A549 (cell line): ENCODE results near the gene PGGT1B. TPM values are rescaled to one million over a fixed set of nuclear protein-coding genes. Genes with fewer than 3 reads are reported as not detected.
A peak's percentile ranks its signal among the peaks of the same experiment; 100 is the strongest.

ENCODE experiments used
- ATAC-seq, 2 experiments: fragments of 200-7000 bp in 1 of 2; fragments of >200 bp in 1 of 2; cut with Nextera tagmentation in 1 of 2; cut with Tn5 transposase in 1 of 2; 3 replicates each; pipeline versions ENCODE4 v1.8.0 to v1.9.1; 2018 to 2020; ENCODE audit warnings: mild to moderate bottlenecking in 1 of 2, moderate library complexity in 1 of 2
- CTCF ChIA-PET: fragments of 300-600 bp; sonication (Branson Sonifier 250); formaldehyde crosslinking; extraction: SDS; loops from one replicate; lab custom pipeline; 2021; ENCODE audit warnings: antibody characterized with exemption, inconsistent platforms; lab: Yijun Ruan, JAX
- POLR2A ChIA-PET: fragments of 350-600 bp; formaldehyde crosslinking; extraction: SDS; loops from one replicate; lab custom pipeline; 2021; ENCODE audit warnings: antibody characterized with exemption, inconsistent platforms; lab: Yijun Ruan, JAX
- DNase-seq, 2 experiments: peaks; one replicate each; pipeline versions ENCODE4 v3.0.0 to v3.0.0-alpha.2; 2011 to 2016; ENCODE audit warnings: low read depth in 1 of 2, low spot score in 1 of 2
- FAIRE-seq: peaks from 2 replicates; lab custom pipeline; 2011; peaks lifted over from hg19 to GRCh38; lab: Jason Lieb, UNC
- H3K27ac ChIP-seq, 2 experiments: fragments of >200 bp; sonication (Bioruptor Twin); formaldehyde crosslinking; 3 replicates each; pipeline ENCODE4 v1.5.1; 2016 to 2017
- H3K4me1 ChIP-seq: fragments of >200 bp; sonication (Bioruptor Twin); formaldehyde crosslinking; 3 replicates; pipeline ENCODE4 v1.6.1; 2016
- H3K4me2 ChIP-seq: fragments of >200 bp; sonication (Bioruptor Twin); formaldehyde crosslinking; 3 replicates; pipeline ENCODE4 v1.6.1; 2016
- H3K4me3 ChIP-seq: fragments of >200 bp; sonication (Bioruptor Twin); formaldehyde crosslinking; 3 replicates; pipeline ENCODE4 v1.5.1; 2016
- H3K9me3 ChIP-seq: fragments of >200 bp; sonication (Bioruptor Twin); formaldehyde crosslinking; 3 replicates; pipeline ENCODE4 v1.6.1; 2016
- CEBPB ChIP-seq, 2 experiments: fragments of >200 bp in 1 of 2; sonication (Bioruptor Twin) in 1 of 2; formaldehyde crosslinking in 1 of 2; IDR thresholded peaks; 2 replicates each; pipeline ENCODE4 v1.6.1; 2012 to 2016
- CHD4 ChIP-seq: fragments of 200-600 bp; sonication (generic); IDR thresholded peaks from 2 replicates; pipeline ENCODE4 v1.6.1; 2016; ENCODE audit warnings: antibody characterized with exemption, mild to moderate bottlenecking, borderline replicate concordance
- EHF ChIP-seq: fragments of 250-450 bp; sonication (Bioruptor Pico); IDR thresholded peaks from 2 replicates; pipeline ENCODE4 v1.5.0; 2020; ENCODE audit warnings: mild to moderate bottlenecking
- FOSL2 ChIP-seq, 2 experiments: fragments of 450-650 bp in 1 of 2; fragments of >200 bp in 1 of 2; sonication (Bioruptor Twin) in 1 of 2; formaldehyde crosslinking; IDR thresholded peaks; 2 replicates each; pipeline versions ENCODE4 v1.5.0 to v1.6.1; 2016 to 2020; ENCODE audit warnings: mild to moderate bottlenecking in 1 of 2, moderate library complexity in 1 of 2
- FOXS1 ChIP-seq: fragments of 250-450 bp; sonication (Bioruptor Pico); IDR thresholded peaks from 2 replicates; pipeline ENCODE4 v1.5.0; 2020; ENCODE audit warnings: mild to moderate bottlenecking, moderate library complexity
- HDAC2 ChIP-seq: fragments of 200-600 bp; sonication (generic); IDR thresholded peaks from 2 replicates; pipeline ENCODE4 v1.6.1; 2016
- HEYL ChIP-seq: fragments of 250-450 bp; sonication (Bioruptor Pico); IDR thresholded peaks from 2 replicates; pipeline ENCODE4 v1.8.0; 2021; ENCODE audit warnings: mild to moderate bottlenecking, moderate library complexity
- HOXB13 ChIP-seq: fragments of 250-450 bp; sonication (Bioruptor Pico); IDR thresholded peaks from 2 replicates; pipeline ENCODE4 v1.5.0; 2020; ENCODE audit warnings: low read depth, mild to moderate bottlenecking, moderate library complexity
- JUNB ChIP-seq: fragments of >200 bp; sonication (Bioruptor Twin); formaldehyde crosslinking; IDR thresholded peaks from 2 replicates; pipeline ENCODE4 v1.6.1; 2016
- MAFK ChIP-seq: fragments of 450-650 bp; IDR thresholded peaks from 2 replicates; pipeline ENCODE4 v1.6.1; 2014; ENCODE audit not compliant: partially characterized antibody
- NFE2L2 ChIP-seq: fragments of 150-350 bp; conservative IDR thresholded peaks from 2 replicates; pipeline ENCODE4 v1.6.1; 2014; ENCODE audit warnings: low read length
- NPAS2 ChIP-seq: fragments of 250-450 bp; sonication (Bioruptor Pico); IDR thresholded peaks from 2 replicates; pipeline ENCODE4 v1.8.0; 2022; ENCODE audit warnings: mild to moderate bottlenecking, moderate library complexity, borderline replicate concordance
- PHF8 ChIP-seq: fragments of 200-600 bp; sonication (generic); IDR thresholded peaks from 2 replicates; pipeline ENCODE4 v1.6.1; 2016; ENCODE audit warnings: low read depth, mild to moderate bottlenecking, antibody characterized with exemption, moderate library complexity, borderline replicate concordance
- POLR2AphosphoS2 ChIP-seq: conservative IDR thresholded peaks from 2 replicates; pipeline ENCODE4 v1.6.1; 2012; ENCODE audit warnings: low read length, improper control_type of control experiment, inconsistent platforms
- RAD21 ChIP-seq, 2 experiments: fragments of >200 bp in 1 of 2; sonication (Bioruptor Twin) in 1 of 2; formaldehyde crosslinking in 1 of 2; IDR thresholded peaks in 1 of 2; conservative IDR thresholded peaks in 1 of 2; 2 replicates in 1 of 2; 3 replicates in 1 of 2; pipeline ENCODE4 v1.6.1; 2012 to 2018; ENCODE audit warnings: inconsistent platforms in 1 of 2
- RARB ChIP-seq: fragments of 250-450 bp; sonication (Bioruptor Pico); IDR thresholded peaks from 2 replicates; pipeline ENCODE4 v1.8.0; 2021; ENCODE audit warnings: mild to moderate bottlenecking, moderate library complexity
- RCOR1 ChIP-seq: fragments of 150-350 bp; IDR thresholded peaks from 2 replicates; pipeline ENCODE4 v1.6.1; 2014; ENCODE audit warnings: antibody characterized with exemption, low read length, low read depth
- RFX5 ChIP-seq: fragments of 450-650 bp; IDR thresholded peaks from 2 replicates; pipeline ENCODE4 v1.7.1; 2014; ENCODE audit warnings: antibody characterized with exemption, mild to moderate bottlenecking, moderate library complexity
- SREBF2 ChIP-seq: fragments of 450-650 bp; IDR thresholded peaks from 2 replicates; pipeline ENCODE4 v1.6.1; 2014; ENCODE audit warnings: mild to moderate bottlenecking, moderate library complexity
- TFCP2L1 ChIP-seq: fragments of 250-450 bp; sonication (Bioruptor Pico); IDR thresholded peaks from 2 replicates; pipeline ENCODE4 v1.5.0; 2021; ENCODE audit warnings: mild to moderate bottlenecking
- ZC3H11A ChIP-seq: fragments of 450-650 bp; IDR thresholded peaks from 2 replicates; pipeline ENCODE4 v1.6.1; 2014; ENCODE audit warnings: antibody characterized with exemption, mild to moderate bottlenecking
- ZNF302 ChIP-seq: fragments of 250-450 bp; sonication (Bioruptor Pico); IDR thresholded peaks from 2 replicates; pipeline ENCODE4 v1.9.0; 2021; ENCODE audit warnings: inconsistent platforms, mild to moderate bottlenecking, moderate library complexity
- WGBS: methylation state at CpG from one replicate; pipeline ENCODE4 v1.1.6; 2017; ENCODE audit errors: missing lambda C conversion rate; 5-methylcytosine and 5-hydroxymethylcytosine counted together
- polyA plus RNA-seq, 4 experiments: library from polyadenylated mRNA; depleted of rRNA in 3 of 4; stranded (reverse); fragments of >200 nt; fragmentation: RNase III in 1 of 4; extraction: RNeasy Plus Mini Kit Qiagen cat#74134 plus additional on column Dnase treatment in 1 of 4; gene quantifications; 2 replicates in 3 of 4; 3 replicates in 1 of 4; pipeline ENCODE4 v1.2.3, GENCODE V29; 2011 to 2017
- TF ChIP-seq, protein P1 (sequence below): fragments of 150-350 bp; IDR thresholded peaks from 2 replicates; pipeline ENCODE4 v1.6.1; 2014; ENCODE audit warnings: low read depth, mild to moderate bottlenecking, low read length
- TF ChIP-seq, protein P2 (sequence below): fragments of 200-600 bp; sonication (generic); IDR thresholded peaks from 2 replicates; pipeline ENCODE4 v1.6.1; 2016; ENCODE audit warnings: antibody characterized with exemption, mild to moderate bottlenecking, moderate library complexity
- TF ChIP-seq, protein P3 (sequence below): fragments of >200 bp; sonication (Bioruptor Twin); formaldehyde crosslinking; IDR thresholded peaks from 3 replicates; pipeline ENCODE4 v1.5.1; 2016
- TF ChIP-seq, protein P4 (sequence below): fragments of >200 bp; sonication (Bioruptor Twin); formaldehyde crosslinking; IDR thresholded peaks from 3 replicates; pipeline ENCODE4 v1.6.1; 2016
- TF ChIP-seq, protein P5 (sequence below): IDR thresholded peaks from 2 replicates; pipeline ENCODE4 v1.6.1; 2012; ENCODE audit warnings: low read depth, borderline replicate concordance

PGGT1B gene
- polyA plus RNA-seq, 2 of the 4 experiments (the other 2 are of a cell fraction) = 6.7 to 15.9 TPM

DNA sequence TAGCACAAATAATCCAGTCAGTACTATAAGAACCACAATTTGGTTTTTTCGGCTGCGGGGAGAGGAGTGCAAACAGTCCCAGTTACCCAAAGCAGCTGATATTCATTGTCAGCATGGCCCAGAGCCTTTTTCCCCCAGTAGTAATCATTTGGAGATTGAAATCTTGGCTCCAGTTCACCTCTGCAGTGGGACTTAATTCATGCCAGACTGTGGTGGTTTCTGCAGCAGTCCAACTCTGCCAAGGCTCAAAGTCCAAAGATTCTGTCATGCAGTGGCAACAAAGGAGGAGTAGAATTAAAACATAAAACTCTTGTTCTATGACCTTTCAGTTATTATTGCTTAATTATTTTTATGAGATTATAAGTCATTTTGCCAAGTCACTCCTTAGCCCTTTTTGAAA, 68.0 kb downstream of the PGGT1B start:
- Histone ChIP-seq H3K4me3 (no peak overlapping the region), H3K9me3 (no peaks in the 10 kb centered on the region), H3K4me1 (peaks cover 9% of the 10 kb centered on the region; the same call in 2 of the 3 replicates), H3K4me2 (peak overlapping the region; percentile 36), H3K27ac (no peak overlapping the region)
- no peak for FAIRE-seq
- WGBS = 98% methylated on average over 2 of the region's 2 CpGs
- CTCF ChIA-PET = no interaction called here
- no peak for TF ChIP-seq EHF (CRISPR knock-in tag)
- TF ChIP-seq RAD21 (conservative IDR thresholded peaks at IDR 0.05 in 1 of 2, IDR thresholded peaks at IDR 0.05 in 1 of 2) = no peak
- no peak for TF ChIP-seq SREBF2
- TF ChIP-seq NPAS2 (CRISPR knock-in tag) = no peak
- TF ChIP-seq HEYL (CRISPR knock-in tag) = no peak
- no peak; a peak in 1 of 4 replicates for TF ChIP-seq CEBPB (IDR thresholded peaks at IDR 0.05)
- TF ChIP-seq, protein P1, sequence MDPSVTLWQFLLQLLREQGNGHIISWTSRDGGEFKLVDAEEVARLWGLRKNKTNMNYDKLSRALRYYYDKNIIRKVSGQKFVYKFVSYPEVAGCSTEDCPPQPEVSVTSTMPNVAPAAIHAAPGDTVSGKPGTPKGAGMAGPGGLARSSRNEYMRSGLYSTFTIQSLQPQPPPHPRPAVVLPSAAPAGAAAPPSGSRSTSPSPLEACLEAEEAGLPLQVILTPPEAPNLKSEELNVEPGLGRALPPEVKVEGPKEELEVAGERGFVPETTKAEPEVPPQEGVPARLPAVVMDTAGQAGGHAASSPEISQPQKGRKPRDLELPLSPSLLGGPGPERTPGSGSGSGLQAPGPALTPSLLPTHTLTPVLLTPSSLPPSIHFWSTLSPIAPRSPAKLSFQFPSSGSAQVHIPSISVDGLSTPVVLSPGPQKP = no peak
- no peak for TF ChIP-seq RARB (CRISPR knock-in tag)
- no peak for TF ChIP-seq FOXS1 (CRISPR knock-in tag)
- TF ChIP-seq, protein P2, sequence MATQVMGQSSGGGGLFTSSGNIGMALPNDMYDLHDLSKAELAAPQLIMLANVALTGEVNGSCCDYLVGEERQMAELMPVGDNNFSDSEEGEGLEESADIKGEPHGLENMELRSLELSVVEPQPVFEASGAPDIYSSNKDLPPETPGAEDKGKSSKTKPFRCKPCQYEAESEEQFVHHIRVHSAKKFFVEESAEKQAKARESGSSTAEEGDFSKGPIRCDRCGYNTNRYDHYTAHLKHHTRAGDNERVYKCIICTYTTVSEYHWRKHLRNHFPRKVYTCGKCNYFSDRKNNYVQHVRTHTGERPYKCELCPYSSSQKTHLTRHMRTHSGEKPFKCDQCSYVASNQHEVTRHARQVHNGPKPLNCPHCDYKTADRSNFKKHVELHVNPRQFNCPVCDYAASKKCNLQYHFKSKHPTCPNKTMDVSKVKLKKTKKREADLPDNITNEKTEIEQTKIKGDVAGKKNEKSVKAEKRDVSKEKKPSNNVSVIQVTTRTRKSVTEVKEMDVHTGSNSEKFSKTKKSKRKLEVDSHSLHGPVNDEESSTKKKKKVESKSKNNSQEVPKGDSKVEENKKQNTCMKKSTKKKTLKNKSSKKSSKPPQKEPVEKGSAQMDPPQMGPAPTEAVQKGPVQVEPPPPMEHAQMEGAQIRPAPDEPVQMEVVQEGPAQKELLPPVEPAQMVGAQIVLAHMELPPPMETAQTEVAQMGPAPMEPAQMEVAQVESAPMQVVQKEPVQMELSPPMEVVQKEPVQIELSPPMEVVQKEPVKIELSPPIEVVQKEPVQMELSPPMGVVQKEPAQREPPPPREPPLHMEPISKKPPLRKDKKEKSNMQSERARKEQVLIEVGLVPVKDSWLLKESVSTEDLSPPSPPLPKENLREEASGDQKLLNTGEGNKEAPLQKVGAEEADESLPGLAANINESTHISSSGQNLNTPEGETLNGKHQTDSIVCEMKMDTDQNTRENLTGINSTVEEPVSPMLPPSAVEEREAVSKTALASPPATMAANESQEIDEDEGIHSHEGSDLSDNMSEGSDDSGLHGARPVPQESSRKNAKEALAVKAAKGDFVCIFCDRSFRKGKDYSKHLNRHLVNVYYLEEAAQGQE = no peak
- TF ChIP-seq ZC3H11A = no peak
- TF ChIP-seq HDAC2 = no peak
- no peak for TF ChIP-seq RFX5
- no peak for TF ChIP-seq HOXB13 (CRISPR knock-in tag)
- no peak for ATAC-seq
- DNase-seq = no peak
- POLR2A ChIA-PET = no interaction called here

DNA sequence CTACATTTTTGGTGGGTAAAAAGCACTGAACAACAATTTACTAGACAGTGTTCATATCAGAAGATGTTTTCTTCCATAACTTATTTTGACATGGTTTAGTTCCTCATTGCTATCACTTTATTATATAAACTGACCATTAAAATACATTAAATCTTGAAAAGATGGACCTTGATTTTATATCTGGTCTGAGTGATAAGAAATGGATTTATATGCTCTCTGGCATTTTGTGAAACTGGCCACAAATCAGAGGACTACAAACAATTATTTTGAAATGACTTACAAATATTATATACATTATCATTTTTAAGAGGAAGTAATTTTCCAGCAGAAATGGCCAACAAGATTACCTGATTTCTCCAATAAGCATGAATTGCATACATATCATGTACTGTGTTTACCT, 69.4 kb downstream of the PGGT1B start:
- Histone ChIP-seq H3K27ac (no peak overlapping the region), H3K4me3 (no peak overlapping the region), H3K9me3 (no peaks in the 10 kb centered on the region), H3K4me1 (peaks cover 9% of the 10 kb centered on the region; the same call in 2 of the 3 replicates), H3K4me2 (no peak overlapping the region)
- POLR2A ChIA-PET = no interaction called here
- DNase-seq (no peak), ATAC-seq (no peak), FAIRE-seq (no peak)
- CTCF ChIA-PET = no interaction called here
- TF ChIP-seq ZNF302 (CRISPR knock-in tag) (no peak), NFE2L2 (no peak), RCOR1 (no peak), TFCP2L1 (CRISPR knock-in tag) (no peak), MAFK (no peak), JUNB (no peak), CHD4 (no peak), PHF8 (no peak), POLR2AphosphoS2 (no peak), ZC3H11A (no peak), FOSL2 (IDR thresholded peaks at IDR 0.05) (no peak), FOSL2 (CRISPR knock-in tag; IDR thresholded peaks at IDR 0.05) (no peak), RARB (CRISPR knock-in tag) (no peak), HDAC2 (no peak)
- TF ChIP-seq, protein P3, sequence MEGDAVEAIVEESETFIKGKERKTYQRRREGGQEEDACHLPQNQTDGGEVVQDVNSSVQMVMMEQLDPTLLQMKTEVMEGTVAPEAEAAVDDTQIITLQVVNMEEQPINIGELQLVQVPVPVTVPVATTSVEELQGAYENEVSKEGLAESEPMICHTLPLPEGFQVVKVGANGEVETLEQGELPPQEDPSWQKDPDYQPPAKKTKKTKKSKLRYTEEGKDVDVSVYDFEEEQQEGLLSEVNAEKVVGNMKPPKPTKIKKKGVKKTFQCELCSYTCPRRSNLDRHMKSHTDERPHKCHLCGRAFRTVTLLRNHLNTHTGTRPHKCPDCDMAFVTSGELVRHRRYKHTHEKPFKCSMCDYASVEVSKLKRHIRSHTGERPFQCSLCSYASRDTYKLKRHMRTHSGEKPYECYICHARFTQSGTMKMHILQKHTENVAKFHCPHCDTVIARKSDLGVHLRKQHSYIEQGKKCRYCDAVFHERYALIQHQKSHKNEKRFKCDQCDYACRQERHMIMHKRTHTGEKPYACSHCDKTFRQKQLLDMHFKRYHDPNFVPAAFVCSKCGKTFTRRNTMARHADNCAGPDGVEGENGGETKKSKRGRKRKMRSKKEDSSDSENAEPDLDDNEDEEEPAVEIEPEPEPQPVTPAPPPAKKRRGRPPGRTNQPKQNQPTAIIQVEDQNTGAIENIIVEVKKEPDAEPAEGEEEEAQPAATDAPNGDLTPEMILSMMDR = no peak
- TF ChIP-seq, protein P1 = no peak
- TF ChIP-seq, protein P4, sequence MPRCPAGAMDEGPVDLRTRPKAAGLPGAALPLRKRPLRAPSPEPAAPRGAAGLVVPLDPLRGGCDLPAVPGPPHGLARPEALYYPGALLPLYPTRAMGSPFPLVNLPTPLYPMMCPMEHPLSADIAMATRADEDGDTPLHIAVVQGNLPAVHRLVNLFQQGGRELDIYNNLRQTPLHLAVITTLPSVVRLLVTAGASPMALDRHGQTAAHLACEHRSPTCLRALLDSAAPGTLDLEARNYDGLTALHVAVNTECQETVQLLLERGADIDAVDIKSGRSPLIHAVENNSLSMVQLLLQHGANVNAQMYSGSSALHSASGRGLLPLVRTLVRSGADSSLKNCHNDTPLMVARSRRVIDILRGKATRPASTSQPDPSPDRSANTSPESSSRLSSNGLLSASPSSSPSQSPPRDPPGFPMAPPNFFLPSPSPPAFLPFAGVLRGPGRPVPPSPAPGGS = no peak
- TF ChIP-seq, protein P5, sequence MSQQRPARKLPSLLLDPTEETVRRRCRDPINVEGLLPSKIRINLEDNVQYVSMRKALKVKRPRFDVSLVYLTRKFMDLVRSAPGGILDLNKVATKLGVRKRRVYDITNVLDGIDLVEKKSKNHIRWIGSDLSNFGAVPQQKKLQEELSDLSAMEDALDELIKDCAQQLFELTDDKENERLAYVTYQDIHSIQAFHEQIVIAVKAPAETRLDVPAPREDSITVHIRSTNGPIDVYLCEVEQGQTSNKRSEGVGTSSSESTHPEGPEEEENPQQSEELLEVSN = no peak
